Measurements from ENCODE around the gene MAFF.

Gene MAFF

DNA sequence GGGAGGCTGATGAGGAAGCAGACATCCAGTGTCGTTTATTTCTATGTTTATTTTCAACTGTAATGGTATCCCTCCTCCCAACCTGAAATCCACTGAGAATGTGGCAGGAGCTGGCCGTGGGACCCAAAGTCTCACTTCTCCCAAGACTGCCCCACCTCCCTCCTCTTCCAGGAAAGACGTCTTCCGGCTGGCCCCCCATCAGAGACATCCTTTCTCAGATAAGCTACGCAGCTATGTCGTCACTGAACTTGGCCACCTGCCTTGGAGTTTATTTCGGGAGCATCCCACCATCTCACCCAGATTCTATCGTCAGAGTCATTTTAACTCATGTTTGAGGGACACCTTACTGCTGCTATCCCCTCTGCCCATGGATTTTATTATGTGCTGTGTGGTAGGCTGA lies 57.1 kb downstream of the MAFF start:
- Histone ChIP-seq H3K36me3 (ENCODE audit: insufficient read depth, low read length) (no peaks in the 10 kb centered on the region), H3K79me2 (ENCODE audit: insufficient read depth, low read length) (no peaks in the 10 kb centered on the region), H2AFZ (ENCODE audit: low read length) (no peak overlapping the region), H3K4me3 (ENCODE audit: low read depth, low read length, poor library complexity, severe bottlenecking) (no peak overlapping the region), H3K4me1 (ENCODE audit: insufficient read depth, low read length, severe bottlenecking) (peaks cover 17% of the 10 kb centered on the region), H4K20me1 (ENCODE audit: insufficient read depth, low read length) (no peaks in the 10 kb centered on the region), H3K9me3 (ENCODE audit: low read length) (no peaks in the 10 kb centered on the region), H3F3A (ENCODE audit: insufficient read depth, low read length) (no peaks in the 10 kb centered on the region), H3K27ac (ENCODE audit: low read depth, low read length, poor library complexity, severe bottlenecking) (no peak overlapping the region), H3K27me3 (ENCODE audit: insufficient read depth, low read length) (no peaks in the 10 kb centered on the region), H3K9ac (ENCODE audit: low read length) (no peak overlapping the region), H3K9me2 (ENCODE audit: low read depth, low read length) (no peaks in the 10 kb centered on the region), H3K4me2 (ENCODE audit: low read length) (no peak overlapping the region)
- TF ChIP-seq EZH2 (IDR thresholded peaks at IDR 0.05; ENCODE audit: borderline replicate concordance, low read length) = no peak
- TF ChIP-seq, protein P1, sequence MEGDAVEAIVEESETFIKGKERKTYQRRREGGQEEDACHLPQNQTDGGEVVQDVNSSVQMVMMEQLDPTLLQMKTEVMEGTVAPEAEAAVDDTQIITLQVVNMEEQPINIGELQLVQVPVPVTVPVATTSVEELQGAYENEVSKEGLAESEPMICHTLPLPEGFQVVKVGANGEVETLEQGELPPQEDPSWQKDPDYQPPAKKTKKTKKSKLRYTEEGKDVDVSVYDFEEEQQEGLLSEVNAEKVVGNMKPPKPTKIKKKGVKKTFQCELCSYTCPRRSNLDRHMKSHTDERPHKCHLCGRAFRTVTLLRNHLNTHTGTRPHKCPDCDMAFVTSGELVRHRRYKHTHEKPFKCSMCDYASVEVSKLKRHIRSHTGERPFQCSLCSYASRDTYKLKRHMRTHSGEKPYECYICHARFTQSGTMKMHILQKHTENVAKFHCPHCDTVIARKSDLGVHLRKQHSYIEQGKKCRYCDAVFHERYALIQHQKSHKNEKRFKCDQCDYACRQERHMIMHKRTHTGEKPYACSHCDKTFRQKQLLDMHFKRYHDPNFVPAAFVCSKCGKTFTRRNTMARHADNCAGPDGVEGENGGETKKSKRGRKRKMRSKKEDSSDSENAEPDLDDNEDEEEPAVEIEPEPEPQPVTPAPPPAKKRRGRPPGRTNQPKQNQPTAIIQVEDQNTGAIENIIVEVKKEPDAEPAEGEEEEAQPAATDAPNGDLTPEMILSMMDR (IDR thresholded peaks at IDR 0.05; ENCODE audit: low read length) = no peak

DNA sequence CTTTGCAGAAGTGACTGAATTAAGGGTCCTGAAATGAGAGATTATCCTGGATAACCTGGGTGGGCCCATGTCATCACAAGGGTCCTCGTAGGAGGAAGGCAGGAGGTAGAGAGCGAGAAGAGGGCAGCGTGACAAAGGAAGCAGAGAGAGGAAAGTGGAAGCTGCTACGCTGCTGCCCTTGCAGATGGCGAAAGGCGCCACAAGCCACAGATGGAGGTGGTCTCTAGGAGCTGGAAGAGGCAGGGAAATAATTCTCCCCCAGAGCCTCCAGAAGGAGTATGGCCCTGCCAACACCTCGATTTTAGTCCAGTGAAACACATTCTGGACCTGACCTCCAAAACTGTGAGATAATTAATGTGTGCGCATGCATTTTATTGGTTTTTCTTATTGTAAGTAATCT lies 57.6 kb downstream of the MAFF start:
- no peak for TF ChIP-seq EZH2 (IDR thresholded peaks at IDR 0.05; ENCODE audit: borderline replicate concordance, low read length)
- TF ChIP-seq, protein P1 (IDR thresholded peaks at IDR 0.05; ENCODE audit: low read length) = no peak
- Histone ChIP-seq H2AFZ (ENCODE audit: low read length) (no peak overlapping the region), H3K4me2 (ENCODE audit: low read length) (no peak overlapping the region), H3F3A (ENCODE audit: insufficient read depth, low read length) (no peaks in the 10 kb centered on the region), H3K9me3 (ENCODE audit: low read length) (no peaks in the 10 kb centered on the region), H3K79me2 (ENCODE audit: insufficient read depth, low read length) (no peaks in the 10 kb centered on the region), H3K4me3 (ENCODE audit: low read depth, low read length, poor library complexity, severe bottlenecking) (no peak overlapping the region), H3K9me2 (ENCODE audit: low read depth, low read length) (no peaks in the 10 kb centered on the region), H3K27me3 (ENCODE audit: insufficient read depth, low read length) (no peaks in the 10 kb centered on the region), H3K9ac (ENCODE audit: low read length) (no peak overlapping the region), H4K20me1 (ENCODE audit: insufficient read depth, low read length) (no peaks in the 10 kb centered on the region), H3K27ac (ENCODE audit: low read depth, low read length, poor library complexity, severe bottlenecking) (no peak overlapping the region), H3K36me3 (ENCODE audit: insufficient read depth, low read length) (no peaks in the 10 kb centered on the region), H3K4me1 (ENCODE audit: insufficient read depth, low read length, severe bottlenecking) (peaks cover 17% of the 10 kb centered on the region)

DNA sequence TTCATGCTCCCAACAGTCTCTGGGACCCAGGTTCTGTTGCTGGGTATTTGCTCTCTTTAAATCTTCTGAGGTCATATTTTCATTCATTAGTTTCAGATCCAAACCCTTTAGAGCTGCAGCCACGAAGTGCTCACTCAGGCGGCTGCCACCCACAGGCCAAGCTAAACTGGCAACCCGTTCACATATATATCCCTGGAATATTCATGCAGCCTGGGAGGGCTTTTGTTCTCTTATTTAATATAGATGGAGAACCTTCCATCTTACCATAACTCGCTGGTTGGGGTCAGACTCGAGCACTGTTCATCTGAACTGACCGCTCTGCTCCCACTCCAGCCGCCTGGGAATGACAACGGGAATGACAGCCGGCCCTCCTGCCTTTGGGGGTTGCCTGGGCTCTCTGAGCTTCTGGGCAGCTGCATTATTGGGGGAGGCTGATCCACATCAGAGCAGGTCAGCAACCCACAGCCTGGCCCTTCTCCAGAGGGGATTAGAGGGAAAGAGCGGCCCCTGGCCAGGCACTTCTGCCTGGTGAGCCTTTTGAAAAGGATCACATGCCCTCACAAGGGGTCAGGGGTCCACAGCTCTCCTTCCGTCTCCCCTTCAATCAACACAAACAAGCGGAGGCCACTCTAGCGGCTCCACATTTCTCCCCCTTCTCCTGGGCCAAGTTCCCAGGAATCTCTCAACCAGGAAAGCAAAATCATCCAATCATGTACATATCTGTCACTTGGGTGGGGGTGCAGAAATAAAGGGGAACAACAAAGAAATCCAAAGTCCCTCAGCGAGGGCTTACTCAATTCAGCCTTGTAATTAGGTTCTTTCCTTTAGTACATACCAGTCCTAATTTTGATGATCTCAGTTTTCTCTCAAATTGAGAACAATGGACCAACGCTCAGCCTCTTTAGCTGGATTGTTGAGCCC lies 59.2 kb downstream of the MAFF start:
- H4K20me1 ChIP-seq (ENCODE audit: insufficient read depth, low read length) = no peaks in the 10 kb centered on the region
- no peaks in the 10 kb centered on the region; the same call in 1 of the 2 replicates for H3K36me3 ChIP-seq (ENCODE audit: insufficient read depth, low read length)
- peak overlapping the region; percentile 24 for H3K27ac ChIP-seq (ENCODE audit: low read depth, low read length, poor library complexity, severe bottlenecking)
- peak overlapping the region; percentile 3 for H3K4me3 ChIP-seq (ENCODE audit: low read depth, low read length, poor library complexity, severe bottlenecking)
- no peak for TF ChIP-seq EZH2 (IDR thresholded peaks at IDR 0.05; ENCODE audit: borderline replicate concordance, low read length)
- TF ChIP-seq, protein P1 (IDR thresholded peaks at IDR 0.05; ENCODE audit: low read length) = peak; percentile 13; the same call in 1 of the 2 replicates
- H3K4me1 ChIP-seq (ENCODE audit: insufficient read depth, low read length, severe bottlenecking) = peaks cover 17% of the 10 kb centered on the region
- no peaks in the 10 kb centered on the region for H3K27me3 ChIP-seq (ENCODE audit: insufficient read depth, low read length)
- H2AFZ ChIP-seq (ENCODE audit: low read length) = no peak overlapping the region
- no peaks in the 10 kb centered on the region for H3K9me2 ChIP-seq (ENCODE audit: low read depth, low read length)
- peak overlapping the region; percentile 42 for H3K4me2 ChIP-seq (ENCODE audit: low read length)
- no peaks in the 10 kb centered on the region for H3K9me3 ChIP-seq (ENCODE audit: low read length)
- no peaks in the 10 kb centered on the region for H3F3A ChIP-seq (ENCODE audit: insufficient read depth, low read length)
- H3K9ac ChIP-seq (ENCODE audit: low read length) = no peak overlapping the region
- H3K79me2 ChIP-seq (ENCODE audit: insufficient read depth, low read length) = no peaks in the 10 kb centered on the region
